Measurements from ENCODE around the gene FBXO24. TPM values are rescaled to one million over a fixed set of nuclear protein-coding genes. Genes with fewer than 3 reads are reported as not detected.

FBXO24 gene
- total RNA-seq, 1 donor from 2014 or later, result 1.2 TPM

Small RNAs within 50 kb of the gene (small RNA-seq; reads per million reads assigned to genes)
- gene SAP25 (ENCODE audit: low replicate concordance), result not detected

Other genes with a start within 250 kb of the FBXO24 start
- 14.8 TPM for gene PILRB, start 228.2 kb upstream of the FBXO24 start, total RNA-seq
- 1.1 TPM for gene PILRA, start 212.8 kb upstream of the FBXO24 start, total RNA-seq
- gene ZCWPW1, start 157.6 kb upstream of the FBXO24 start, total RNA-seq, result 2.1 TPM
- gene MEPCE, start 156.5 kb upstream of the FBXO24 start, total RNA-seq, result 23.9 TPM
- gene PPP1R35, start 149.8 kb upstream of the FBXO24 start, total RNA-seq, result 10.3 TPM
- not detected for gene SPACDR, start 122.1 kb upstream of the FBXO24 start, total RNA-seq
- 25.2 TPM for gene TSC22D4, start 107.1 kb upstream of the FBXO24 start, total RNA-seq
- 2.3 TPM for gene NYAP1, start 102.4 kb upstream of the FBXO24 start, total RNA-seq
- 7.6 TPM for gene AGFG2, start 47.1 kb upstream of the FBXO24 start, total RNA-seq
- gene SAP25, start 12.4 kb upstream of the FBXO24 start, total RNA-seq, result 2.9 TPM
- gene LRCH4, start 199 bp upstream of the FBXO24 start, total RNA-seq, result 30.1 TPM
- gene PCOLCE, start 16.0 kb downstream of the FBXO24 start, total RNA-seq, result 88.0 TPM
- gene MOSPD3, start 26.2 kb downstream of the FBXO24 start, total RNA-seq, result 4.4 TPM
- gene TFR2, start 55.2 kb downstream of the FBXO24 start, total RNA-seq, result 1.3 TPM
- not detected for gene ACTL6B, start 70.1 kb downstream of the FBXO24 start, total RNA-seq
- gene GNB2, start 87.4 kb downstream of the FBXO24 start, total RNA-seq, result 87.1 TPM
- 28.2 TPM for gene GIGYF1, start 107.9 kb downstream of the FBXO24 start, total RNA-seq
- 23.1 TPM for gene POP7, start 119.8 kb downstream of the FBXO24 start, total RNA-seq
- not detected for gene EPO, start 134.1 kb downstream of the FBXO24 start, total RNA-seq
- not detected for gene ZAN, start 147.3 kb downstream of the FBXO24 start, total RNA-seq
- 49.1 TPM for gene EPHB4, start 241.2 kb downstream of the FBXO24 start, total RNA-seq

Measured in tongue (tissue), 2 donors.